ENCODE results near the gene RFC3.

The RFC3 gene

DNA sequence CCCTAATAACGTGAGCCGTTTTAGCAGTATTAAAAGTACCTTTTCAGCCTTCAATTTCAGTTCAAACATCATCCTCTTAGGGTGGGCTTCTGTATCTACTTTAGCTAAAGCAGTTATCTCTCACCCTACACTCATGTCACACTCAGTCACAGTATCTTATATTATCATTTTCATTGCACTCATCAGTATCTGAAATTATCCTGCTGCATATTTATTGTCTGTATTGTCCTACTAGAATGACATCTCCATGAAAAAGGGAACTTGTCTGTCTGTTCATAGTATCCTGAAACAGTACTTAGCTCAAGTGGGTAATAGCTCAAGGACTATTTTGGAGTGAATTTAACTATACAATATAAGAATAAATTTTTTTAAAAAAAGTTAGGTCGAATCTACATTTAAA is 19.9 kb upstream of the RFC3 start:
- ChIA-PET CTCF (interaction anchor here (1.1 kb wide), 1 partner anchor 1122 kb away, joined by 3 read pairs; no protein-coding TSS in a partner anchor), POLR2A (no interaction called here)
- Histone ChIP-seq H3K36me3 (ENCODE audit: control insufficient read depth in 2 of 2, insufficient read depth in 1 of 2, low read length in 2 of 2) (no peaks in the 10 kb centered on the region), H3K9me3 (ENCODE audit: control insufficient read depth, insufficient read depth, low read depth, low read length) (no peaks in the 10 kb centered on the region), H3K4me3 (ENCODE audit: low read depth, low read length) (no peak overlapping the region), H3K4me1 (ENCODE audit: control insufficient read depth, insufficient read depth, low read length) (no peaks in the 10 kb centered on the region), H3K27ac (ENCODE audit: extremely low read depth, low read depth, low read length) (no peak overlapping the region)
- TF ChIP-seq OVOL3 (tag by site-specific recombination; IDR thresholded peaks at IDR 0.05) = no peak

DNA sequence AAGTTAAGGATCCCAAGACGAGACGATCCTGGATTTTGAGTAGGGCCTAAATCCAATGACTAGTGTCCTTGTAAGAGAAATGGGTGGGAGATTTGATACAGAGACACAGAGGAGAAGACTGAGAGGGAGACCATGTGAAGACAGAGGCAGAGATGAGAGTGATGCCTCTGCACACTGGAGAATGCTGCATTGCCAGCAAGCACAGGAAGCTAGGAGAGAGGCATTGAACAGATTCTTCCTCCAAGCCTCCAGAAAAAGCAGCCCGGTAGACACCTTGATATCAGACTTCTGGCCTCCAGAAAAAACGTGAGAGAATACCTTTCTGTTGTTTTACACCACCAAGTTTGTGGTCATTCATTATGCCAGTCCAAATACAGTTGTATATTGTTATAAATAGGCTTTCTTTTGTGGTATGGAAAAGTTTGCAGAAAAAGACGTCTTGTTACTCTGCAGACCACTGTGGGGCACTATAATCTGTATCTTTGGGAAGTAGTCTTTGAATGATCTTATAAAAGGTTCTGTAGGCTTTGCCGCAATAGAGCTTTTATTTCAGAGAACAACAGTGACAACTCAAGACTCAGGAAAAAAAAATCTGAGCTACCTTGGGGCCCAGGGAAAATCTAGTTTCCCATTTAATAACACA is 17.9 kb upstream of the RFC3 start:
- ChIA-PET CTCF (interaction anchor here (0.7 to 1.1 kb wide), 5 partner anchors 10 to 1357 kb away, joined by 3 to 8 read pairs (median 3); no protein-coding TSS in a partner anchor), POLR2A (no interaction called here)
- H3K36me3 ChIP-seq (ENCODE audit: control insufficient read depth in 2 of 2, insufficient read depth in 1 of 2, low read length in 2 of 2) = no peaks in the 10 kb centered on the region
- TF ChIP-seq, protein P1, sequence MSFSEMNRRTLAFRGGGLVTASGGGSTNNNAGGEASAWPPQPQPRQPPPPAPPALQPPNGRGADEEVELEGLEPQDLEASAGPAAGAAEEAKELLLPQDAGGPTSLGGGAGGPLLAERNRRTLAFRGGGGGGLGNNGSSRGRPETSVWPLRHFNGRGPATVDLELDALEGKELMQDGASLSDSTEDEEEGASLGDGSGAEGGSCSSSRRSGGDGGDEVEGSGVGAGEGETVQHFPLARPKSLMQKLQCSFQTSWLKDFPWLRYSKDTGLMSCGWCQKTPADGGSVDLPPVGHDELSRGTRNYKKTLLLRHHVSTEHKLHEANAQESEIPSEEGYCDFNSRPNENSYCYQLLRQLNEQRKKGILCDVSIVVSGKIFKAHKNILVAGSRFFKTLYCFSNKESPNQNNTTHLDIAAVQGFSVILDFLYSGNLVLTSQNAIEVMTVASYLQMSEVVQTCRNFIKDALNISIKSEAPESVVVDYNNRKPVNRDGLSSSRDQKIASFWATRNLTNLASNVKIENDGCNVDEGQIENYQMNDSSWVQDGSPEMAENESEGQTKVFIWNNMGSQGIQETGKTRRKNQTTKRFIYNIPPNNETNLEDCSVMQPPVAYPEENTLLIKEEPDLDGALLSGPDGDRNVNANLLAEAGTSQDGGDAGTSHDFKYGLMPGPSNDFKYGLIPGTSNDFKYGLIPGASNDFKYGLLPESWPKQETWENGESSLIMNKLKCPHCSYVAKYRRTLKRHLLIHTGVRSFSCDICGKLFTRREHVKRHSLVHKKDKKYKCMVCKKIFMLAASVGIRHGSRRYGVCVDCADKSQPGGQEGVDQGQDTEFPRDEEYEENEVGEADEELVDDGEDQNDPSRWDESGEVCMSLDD (tag by site-specific recombination; IDR thresholded peaks at IDR 0.05) = no peak
- peak; percentile 36 for TF ChIP-seq ZNF654 (tag by site-specific recombination; IDR thresholded peaks at IDR 0.05; ENCODE audit: low read depth)
- no peak overlapping the region for H3K27ac ChIP-seq (ENCODE audit: extremely low read depth, low read depth, low read length)
- no peaks in the 10 kb centered on the region for H3K9me3 ChIP-seq (ENCODE audit: control insufficient read depth, insufficient read depth, low read depth, low read length)
- no peak overlapping the region for H3K4me3 ChIP-seq (ENCODE audit: low read depth, low read length)
- H3K4me1 ChIP-seq (ENCODE audit: control insufficient read depth, insufficient read depth, low read length) = no peaks in the 10 kb centered on the region

DNA sequence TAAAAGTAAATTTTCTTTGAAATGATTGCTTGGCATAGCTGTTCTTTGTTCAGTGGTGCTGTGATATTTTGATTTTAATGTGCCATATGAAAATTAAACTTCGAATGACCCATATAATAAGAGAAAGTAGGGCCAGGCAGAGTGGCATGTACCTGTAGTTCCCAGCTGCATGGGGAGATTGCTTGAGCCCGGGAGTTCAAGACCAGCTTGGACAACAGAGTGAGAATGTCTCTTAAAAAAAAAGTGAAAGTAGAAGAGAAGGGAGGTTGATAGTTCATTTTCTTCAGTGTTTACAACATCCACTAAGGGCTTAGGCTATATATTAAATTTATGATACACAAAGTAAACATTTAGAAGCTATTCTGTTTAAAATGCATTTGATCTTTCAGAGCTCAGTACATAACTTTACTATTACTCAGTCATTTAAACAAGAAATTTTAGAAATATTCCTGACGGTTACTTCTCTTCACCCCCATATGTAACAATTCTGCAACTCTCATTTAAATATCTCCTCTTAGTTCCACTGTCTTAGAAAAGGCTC is 17.2 kb upstream of the RFC3 start:
- H3K4me1 ChIP-seq (ENCODE audit: control insufficient read depth, insufficient read depth, low read length) = no peaks in the 10 kb centered on the region
- H3K36me3 ChIP-seq (ENCODE audit: control insufficient read depth in 2 of 2, insufficient read depth in 1 of 2, low read length in 2 of 2) = no peaks in the 10 kb centered on the region
- H3K27ac ChIP-seq (ENCODE audit: extremely low read depth, low read depth, low read length) = no peak overlapping the region
- TF ChIP-seq SETDB1 (IDR thresholded peaks at IDR 0.05; ENCODE audit: insufficient read length, low read length) (no peak), ZNF140 (tag by site-specific recombination; IDR thresholded peaks at IDR 0.05) (no peak), KLF9 (tag by site-specific recombination; IDR thresholded peaks at IDR 0.05; ENCODE audit: low read depth) (no peak), ZNF571 (tag by site-specific recombination; IDR thresholded peaks at IDR 0.05) (no peak), EGR2 (tag by site-specific recombination; IDR thresholded peaks at IDR 0.05; ENCODE audit: low read depth) (no peak), ZNF530 (tag by site-specific recombination; IDR thresholded peaks at IDR 0.05; ENCODE audit: low read depth) (no peak), ZNF416 (tag by site-specific recombination; IDR thresholded peaks at IDR 0.05) (no peak), KLF7 (tag by site-specific recombination; IDR thresholded peaks at IDR 0.05; ENCODE audit: borderline replicate concordance) (no peak), ZNF621 (tag by site-specific recombination; IDR thresholded peaks at IDR 0.05) (no peak)
- ChIA-PET POLR2A (no interaction called here), CTCF (interaction anchor here (0.7 to 1.1 kb wide), 4 partner anchors 9 to 1356 kb away, joined by 3 to 8 read pairs (median 3); no protein-coding TSS in a partner anchor)
- no peak overlapping the region for H3K4me3 ChIP-seq (ENCODE audit: low read depth, low read length)
- no peaks in the 10 kb centered on the region for H3K9me3 ChIP-seq (ENCODE audit: control insufficient read depth, insufficient read depth, low read depth, low read length)

DNA sequence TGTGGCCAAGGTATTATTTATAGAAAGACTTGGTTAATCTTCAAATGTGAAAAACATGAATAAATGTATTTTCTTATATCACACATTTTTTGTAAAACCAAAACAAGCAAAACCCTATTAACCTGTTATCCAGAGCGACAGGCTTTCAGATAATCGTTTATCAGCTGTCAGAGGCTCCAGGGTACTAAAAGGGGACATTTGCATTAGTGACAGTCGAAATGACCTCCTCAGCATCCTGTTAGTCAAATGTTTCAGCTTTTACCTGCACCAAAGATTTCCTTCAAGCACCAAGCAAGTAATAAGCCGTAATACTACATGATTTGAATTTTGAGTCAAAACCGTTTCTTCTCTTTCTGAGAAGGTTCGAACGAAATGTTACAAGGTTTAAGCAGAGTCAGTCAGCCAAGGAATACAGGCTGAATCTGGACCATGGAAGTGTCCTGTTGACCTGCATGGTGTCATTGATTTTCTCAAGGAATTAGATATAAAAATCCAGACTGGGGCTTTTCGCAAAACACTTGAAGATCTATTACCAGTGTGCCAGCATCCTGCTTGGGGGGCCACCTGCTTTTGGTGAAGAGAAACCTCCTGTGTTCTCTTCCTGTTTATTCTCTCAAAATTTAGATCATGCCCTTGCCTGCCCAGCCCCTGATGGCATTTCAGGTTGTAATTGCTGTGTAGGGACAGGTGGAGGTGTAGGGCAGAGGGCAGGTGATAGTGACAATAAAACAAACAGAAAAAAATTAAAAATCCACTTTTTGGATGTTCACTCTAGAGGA is 11.3 kb upstream of the RFC3 start:
- TF ChIP-seq, protein P2, sequence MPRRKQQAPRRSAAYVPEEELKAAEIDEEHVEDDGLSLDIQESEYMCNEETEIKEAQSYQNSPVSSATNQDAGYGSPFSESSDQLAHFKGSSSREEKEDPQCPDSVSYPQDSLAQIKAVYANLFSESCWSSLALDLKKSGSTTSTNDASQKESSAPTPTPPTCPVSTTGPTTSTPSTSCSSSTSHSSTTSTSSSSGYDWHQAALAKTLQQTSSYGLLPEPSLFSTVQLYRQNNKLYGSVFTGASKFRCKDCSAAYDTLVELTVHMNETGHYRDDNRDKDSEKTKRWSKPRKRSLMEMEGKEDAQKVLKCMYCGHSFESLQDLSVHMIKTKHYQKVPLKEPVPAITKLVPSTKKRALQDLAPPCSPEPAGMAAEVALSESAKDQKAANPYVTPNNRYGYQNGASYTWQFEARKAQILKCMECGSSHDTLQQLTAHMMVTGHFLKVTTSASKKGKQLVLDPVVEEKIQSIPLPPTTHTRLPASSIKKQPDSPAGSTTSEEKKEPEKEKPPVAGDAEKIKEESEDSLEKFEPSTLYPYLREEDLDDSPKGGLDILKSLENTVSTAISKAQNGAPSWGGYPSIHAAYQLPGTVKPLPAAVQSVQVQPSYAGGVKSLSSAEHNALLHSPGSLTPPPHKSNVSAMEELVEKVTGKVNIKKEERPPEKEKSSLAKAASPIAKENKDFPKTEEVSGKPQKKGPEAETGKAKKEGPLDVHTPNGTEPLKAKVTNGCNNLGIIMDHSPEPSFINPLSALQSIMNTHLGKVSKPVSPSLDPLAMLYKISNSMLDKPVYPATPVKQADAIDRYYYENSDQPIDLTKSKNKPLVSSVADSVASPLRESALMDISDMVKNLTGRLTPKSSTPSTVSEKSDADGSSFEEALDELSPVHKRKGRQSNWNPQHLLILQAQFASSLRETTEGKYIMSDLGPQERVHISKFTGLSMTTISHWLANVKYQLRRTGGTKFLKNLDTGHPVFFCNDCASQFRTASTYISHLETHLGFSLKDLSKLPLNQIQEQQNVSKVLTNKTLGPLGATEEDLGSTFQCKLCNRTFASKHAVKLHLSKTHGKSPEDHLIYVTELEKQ (tag by site-specific recombination; IDR thresholded peaks at IDR 0.05; ENCODE audit: borderline replicate concordance) = no peak
- 0 out of 2 replicates have a peak, but pooled peaks have one; percentile 22 for TF ChIP-seq SCRT1 (tag by site-specific recombination; IDR thresholded peaks at IDR 0.05; ENCODE audit: borderline replicate concordance)
- H3K4me3 ChIP-seq (ENCODE audit: low read depth, low read length) = no peak overlapping the region
- H3K9me3 ChIP-seq (ENCODE audit: control insufficient read depth, insufficient read depth, low read depth, low read length) = no peaks in the 10 kb centered on the region
- H3K27ac ChIP-seq (ENCODE audit: extremely low read depth, low read depth, low read length) = no peak overlapping the region
- ChIA-PET CTCF (no interaction called here), POLR2A (no interaction called here)
- no peaks in the 10 kb centered on the region for H3K36me3 ChIP-seq (ENCODE audit: control insufficient read depth in 2 of 2, insufficient read depth in 1 of 2, low read length in 2 of 2)
- H3K4me1 ChIP-seq (ENCODE audit: control insufficient read depth, insufficient read depth, low read length) = no peaks in the 10 kb centered on the region

Measured in HEK293 (cell line).